K562 (cell line): ENCODE measurements around the gene DGKE. TPM values are rescaled to one million over a fixed set of nuclear protein-coding genes. Genes with fewer than 3 reads are reported as not detected.

Experiments
- ATAC-seq: fragments of 200-7000 bp; cut with Tn5 transposase; 3 replicates; pipeline ENCODE4 v1.9.1; 2020; ENCODE audit warnings: moderate library complexity
- BruUV-seq: library from RNA; stranded (reverse); fragments of 400-500 nt; replicated peaks from 2 replicates; lab custom pipeline; 2021; lab: Mats Ljungman, UMichigan
- CTCF ChIA-PET: fragments of 300-600 bp; formaldehyde crosslinking; extraction: SDS; loops from one replicate; lab custom pipeline; 2021; ENCODE audit warnings: low intra/inter-chr PET ratio; lab: Yijun Ruan, JAX
- POLR2A ChIA-PET: fragments of 300-600, 350-650 bp; sonication (Branson Sonifier 250); formaldehyde crosslinking; extraction: SDS; loops from one replicate; lab custom pipeline; 2021; ENCODE audit warnings: antibody characterized with exemption, inconsistent platforms; lab: Yijun Ruan, JAX
- DNase-seq, 4 experiments: peaks; one replicate each; pipeline versions ENCODE4 v3.0.0 to v3.0.0-alpha.2; 2011 to 2018; ENCODE audit warnings: low spot score in 3 of 4, mixed read lengths in 3 of 4; ENCODE audit errors: extremely low read depth in 1 of 4
- FAIRE-seq: peaks from 2 replicates; lab custom pipeline; 2011; peaks lifted over from hg19 to GRCh38; lab: Jason Lieb, UNC
- H2AFZ ChIP-seq: 2 replicates; pipeline ENCODE4 v1.6.0; 2011; ENCODE audit warnings: low read depth, low read length, control low read depth, inconsistent platforms
- H3K27ac ChIP-seq: fragments of 200-600 bp; 3 replicates; pipeline ENCODE4 v1.8.0; 2011; ENCODE audit warnings: low read depth, mild to moderate bottlenecking, control low read depth, inconsistent platforms, low read length, moderate library complexity, mixed read lengths; ENCODE audit errors: extremely low read depth
- H3K27me3 ChIP-seq, 2 experiments: fragments of 300-600 bp in 1 of 2; 2 replicates in 1 of 2; 3 replicates in 1 of 2; pipeline versions ENCODE4 v1.6.0 to v1.8.0; 2011; ENCODE audit warnings: inconsistent platforms in 2 of 2, low read length in 2 of 2, mild to moderate bottlenecking in 1 of 2, mixed read lengths in 1 of 2, moderate library complexity in 1 of 2; ENCODE audit not compliant: control insufficient read depth in 2 of 2, insufficient read depth in 2 of 2
- H3K36me3 ChIP-seq: fragments of 300-600 bp; 3 replicates; pipeline ENCODE4 v1.8.0; 2011; ENCODE audit warnings: mild to moderate bottlenecking, low read length, inconsistent platforms; ENCODE audit not compliant: control insufficient read depth, insufficient read depth
- H3K4me1 ChIP-seq, 2 experiments: fragments of 200-600 bp in 1 of 2; replicated peaks in 1 of 2; 2 replicates in 1 of 2; 3 replicates in 1 of 2; pipeline versions ENCODE4 v1.5.1 to v1.8.0; 2011; ENCODE audit warnings: inconsistent platforms in 2 of 2, low read length in 2 of 2, mild to moderate bottlenecking in 1 of 2, mixed read lengths in 1 of 2, moderate library complexity in 1 of 2; ENCODE audit not compliant: control insufficient read depth in 2 of 2, insufficient read depth in 2 of 2
- H3K4me2 ChIP-seq: 2 replicates; pipeline ENCODE4 v1.6.1; 2011; ENCODE audit warnings: low read length, control low read depth, inconsistent platforms, mixed read lengths; ENCODE audit not compliant: insufficient read depth
- H3K4me3 ChIP-seq: fragments of 200-600 bp; sonication (generic), shearing (Covaris generic); 2 replicates; pipeline ENCODE4 v1.5.1; 2016; ENCODE audit warnings: control low read depth, inconsistent platforms
- H3K79me2 ChIP-seq: fragments of 200-600 bp; 3 replicates; pipeline ENCODE4 v1.8.0; 2011; ENCODE audit warnings: low read length, inconsistent platforms; ENCODE audit not compliant: control insufficient read depth, insufficient read depth
- H3K9ac ChIP-seq, 2 experiments: 2 replicates each; pipeline versions ENCODE4 v1.6.0 to v1.6.1; 2011; ENCODE audit warnings: low read depth in 2 of 2, low read length in 2 of 2, control low read depth in 1 of 2, inconsistent platforms in 1 of 2, mild to moderate bottlenecking in 1 of 2, mixed read lengths in 1 of 2; ENCODE audit not compliant: insufficient read depth in 1 of 2
- H3K9me1 ChIP-seq: one replicate; pipeline ENCODE4 v1.6.0; 2011; ENCODE audit warnings: inconsistent platforms, mild to moderate bottlenecking, low read length, moderate library complexity; ENCODE audit not compliant: control insufficient read depth, insufficient read depth
- H3K9me3 ChIP-seq: replicated peaks from 2 replicates; pipeline ENCODE4 v1.5.1; 2011; ENCODE audit warnings: low read depth, low read length, inconsistent platforms; ENCODE audit not compliant: control insufficient read depth, insufficient read depth
- H4K20me1 ChIP-seq: replicated peaks from 2 replicates; pipeline ENCODE4 v1.6.1; 2011; ENCODE audit warnings: low read length, inconsistent platforms, mixed read lengths; ENCODE audit not compliant: control insufficient read depth, insufficient read depth
- C11orf30 ChIP-seq: fragments of 450-650 bp; IDR thresholded peaks from 2 replicates; pipeline ENCODE4 v1.6.1; 2016; ENCODE audit warnings: low read depth, mild to moderate bottlenecking
- EP400 ChIP-seq: fragments of 450-650 bp; IDR thresholded peaks from 2 replicates; pipeline ENCODE4 v1.6.1; 2017; ENCODE audit warnings: antibody characterized with exemption, mild to moderate bottlenecking, moderate library complexity
- FOSL1 ChIP-seq: fragments of 200-800 bp; sonication (Bioruptor generic); conservative IDR thresholded peaks from 2 replicates; pipeline ENCODE4 v1.6.1; 2016; ENCODE audit warnings: missing genetic modification characterization, missing compliant biosample characterization
- HCFC1 ChIP-seq: IDR thresholded peaks from 2 replicates; pipeline ENCODE4 v1.6.1; 2012; ENCODE audit warnings: low read depth, low read length, improper control_type of control experiment
- NR3C1 ChIP-seq: sonication (generic); formaldehyde crosslinking; IDR thresholded peaks from 2 replicates; pipeline ENCODE4 v1.8.1; 2022; ENCODE audit warnings: missing genetic modification reagents
- SIRT6 ChIP-seq: IDR thresholded peaks from one replicate; pipeline ENCODE4 v1.6.1; 2012; ENCODE audit warnings: low read depth, mild to moderate bottlenecking, control low read depth, inconsistent platforms, low read length, moderate library complexity
- SNIP1 ChIP-seq: fragments of 450-650 bp; IDR thresholded peaks from 2 replicates; pipeline ENCODE4 v1.7.1; 2017; ENCODE audit warnings: low read depth, mild to moderate bottlenecking
- ZFP36 ChIP-seq: fragments of 150-350 bp; IDR thresholded peaks from 2 replicates; pipeline ENCODE4 v1.6.1; 2018; ENCODE audit warnings: low read length, low read depth; ENCODE audit not compliant: partially characterized antibody
- ZNF76 ChIP-seq: fragments of 250-450 bp; sonication (Bioruptor Pico); IDR thresholded peaks from 2 replicates; pipeline ENCODE4 v1.4.0; 2020; ENCODE audit warnings: mild to moderate bottlenecking, moderate library complexity, borderline replicate concordance
- WGBS: fragments of 100-300 bp; shearing (Covaris generic); methylation state at CpG from one replicate; pipeline ENCODE4 v1.1.6; 2016; ENCODE audit warnings: low coverage, mixed read lengths; ENCODE audit not compliant: insufficient coverage; ENCODE audit errors: missing lambda C conversion rate; 5-methylcytosine and 5-hydroxymethylcytosine counted together
- in situ Hi-C: fragments of 300-500 bp; cut with MboI; formaldehyde crosslinking; loops from 4 replicates; pipeline ENCODE4 v1.15.0; 2018; ENCODE audit warnings: inconsistent platforms, mixed read lengths
- intact Hi-C: fragments of 100-400 bp; cut with micrococcal nuclease; formaldehyde crosslinking; loops from 2 replicates; pipeline ENCODE4 v1.14.2; 2022
- polyA plus RNA-seq, 8 experiments: library from polyadenylated mRNA; depleted of rRNA in 4 of 8; stranded (reverse) in 5 of 8; unstranded in 3 of 8; fragments of >200 nt; fragmentation: Nextera tagmentation in 2 of 8; fragmentation: Illumina TruSeq in 1 of 8; extraction: Ambion mirVana in 2 of 8; extraction: Trizol in 1 of 8; gene quantifications; 2 replicates each; pipeline versions ENCODE4 v1.2.1 to v1.2.3, GENCODE V29; 2011 to 2014; ENCODE audit warnings: inconsistent platforms in 1 of 8, missing spikeins in 1 of 8
- total RNA-seq, 7 experiments: library from RNA; depleted of rRNA in 6 of 7; stranded (reverse); fragments of >200 nt in 6 of 7; fragmentation: Illumina TruSeq in 2 of 7; extraction: Trizol in 2 of 7; gene quantifications; 2 replicates each; pipeline versions ENCODE4 v1.2.1 to v1.2.3, GENCODE V29; 2011 to 2021; ENCODE audit warnings: low replicate concordance in 1 of 7
- TF ChIP-seq, protein P1 (sequence below), 2 experiments: fragments of 150-350 bp in 1 of 2; IDR thresholded peaks; 2 replicates each; pipeline ENCODE4 v1.6.1; 2012 to 2016; ENCODE audit warnings: low read depth in 2 of 2, low read length in 2 of 2, mild to moderate bottlenecking in 1 of 2, moderate library complexity in 1 of 2

Gene DGKE
- total and polyA plus RNA-seq, 9 of the 15 experiments (the other 6 are each of a cell fraction or from before 2014, with no cell fraction given): 1.3 to 9.9 (median 5.9) TPM

DNA sequence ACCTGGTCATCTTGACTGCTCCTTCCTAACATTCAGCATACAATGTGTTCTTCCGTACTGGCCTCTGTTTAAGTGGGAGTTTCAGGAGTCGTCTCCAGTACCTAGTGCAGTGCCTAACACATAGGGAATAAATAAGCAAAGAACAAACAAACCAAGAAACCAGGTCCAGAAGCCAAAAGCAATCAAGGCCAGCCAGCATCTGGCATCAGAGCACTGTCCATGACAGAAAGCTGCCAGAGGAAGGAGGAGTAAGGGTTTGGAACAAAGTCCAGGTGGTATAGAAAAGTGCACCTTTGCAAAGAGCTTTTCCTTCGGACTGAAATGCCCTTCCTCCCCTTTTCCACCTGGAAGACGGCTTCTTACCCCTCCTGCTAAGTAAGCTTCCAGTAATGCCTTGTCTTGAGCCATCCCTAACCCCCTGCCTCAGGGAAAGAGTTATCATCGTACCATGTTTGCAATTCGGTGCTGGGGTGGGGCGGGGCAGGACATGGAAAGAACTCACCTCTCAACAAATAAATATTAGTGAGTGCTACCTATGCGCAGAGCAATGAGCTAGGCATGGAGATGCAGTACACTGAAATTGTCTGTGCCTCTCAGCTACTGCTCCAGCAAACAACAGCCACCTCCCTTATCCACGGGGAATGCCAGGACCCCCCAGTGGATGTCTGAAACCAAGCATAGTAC, 47.8 kb upstream of the DGKE start:
- Histone ChIP-seq H3K79me2 (no peaks in the 10 kb centered on the region), H3K9ac (no peak overlapping the region), H4K20me1 (no peaks in the 10 kb centered on the region), H3K4me1 (no peaks in the 10 kb centered on the region), H3K9me3 (no peaks in the 10 kb centered on the region), H3K4me2 (no peak overlapping the region), H3K27ac (no peak overlapping the region), H3K36me3 (no peaks in the 10 kb centered on the region), H2AFZ (no peak overlapping the region), H3K4me3 (no peak overlapping the region), H3K9me1 (no peaks in the 10 kb centered on the region), H3K27me3 (peaks cover 15 to 32% of the 10 kb centered on the region in 2 experiments)
- ChIA-PET POLR2A (interaction anchor here (2.2 kb wide), 1 partner anchor 12 kb away, joined by 6 read pairs; no protein-coding TSS in a partner anchor), CTCF (no interaction called here)
- no TSS peak for BruUV-seq
- intact Hi-C loops (no loop called here), in situ Hi-C loops (no loop called here)
- ATAC-seq (no peak), DNase-seq (no peak), FAIRE-seq (no peak)
- no peak for TF ChIP-seq HCFC1
- TF ChIP-seq, protein P1, sequence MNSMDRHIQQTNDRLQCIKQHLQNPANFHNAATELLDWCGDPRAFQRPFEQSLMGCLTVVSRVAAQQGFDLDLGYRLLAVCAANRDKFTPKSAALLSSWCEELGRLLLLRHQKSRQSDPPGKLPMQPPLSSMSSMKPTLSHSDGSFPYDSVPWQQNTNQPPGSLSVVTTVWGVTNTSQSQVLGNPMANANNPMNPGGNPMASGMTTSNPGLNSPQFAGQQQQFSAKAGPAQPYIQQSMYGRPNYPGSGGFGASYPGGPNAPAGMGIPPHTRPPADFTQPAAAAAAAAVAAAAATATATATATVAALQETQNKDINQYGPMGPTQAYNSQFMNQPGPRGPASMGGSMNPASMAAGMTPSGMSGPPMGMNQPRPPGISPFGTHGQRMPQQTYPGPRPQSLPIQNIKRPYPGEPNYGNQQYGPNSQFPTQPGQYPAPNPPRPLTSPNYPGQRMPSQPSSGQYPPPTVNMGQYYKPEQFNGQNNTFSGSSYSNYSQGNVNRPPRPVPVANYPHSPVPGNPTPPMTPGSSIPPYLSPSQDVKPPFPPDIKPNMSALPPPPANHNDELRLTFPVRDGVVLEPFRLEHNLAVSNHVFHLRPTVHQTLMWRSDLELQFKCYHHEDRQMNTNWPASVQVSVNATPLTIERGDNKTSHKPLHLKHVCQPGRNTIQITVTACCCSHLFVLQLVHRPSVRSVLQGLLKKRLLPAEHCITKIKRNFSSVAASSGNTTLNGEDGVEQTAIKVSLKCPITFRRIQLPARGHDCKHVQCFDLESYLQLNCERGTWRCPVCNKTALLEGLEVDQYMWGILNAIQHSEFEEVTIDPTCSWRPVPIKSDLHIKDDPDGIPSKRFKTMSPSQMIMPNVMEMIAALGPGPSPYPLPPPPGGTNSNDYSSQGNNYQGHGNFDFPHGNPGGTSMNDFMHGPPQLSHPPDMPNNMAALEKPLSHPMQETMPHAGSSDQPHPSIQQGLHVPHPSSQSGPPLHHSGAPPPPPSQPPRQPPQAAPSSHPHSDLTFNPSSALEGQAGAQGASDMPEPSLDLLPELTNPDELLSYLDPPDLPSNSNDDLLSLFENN (IDR thresholded peaks at IDR 0.05; ENCODE audit: low read depth in 2 of 2, low read length in 2 of 2): no peak
- no peak for TF ChIP-seq ZFP36
- TF ChIP-seq NR3C1 (CRISPR knock-in tag): no peak
- TF ChIP-seq ZNF76: no peak
- no peak for TF ChIP-seq EP400
- TF ChIP-seq FOSL1: no peak
- no peak for TF ChIP-seq SIRT6
- TF ChIP-seq SNIP1: no peak
- TF ChIP-seq C11orf30: no peak
- 0% methylated on average over 9 of the region's 9 CpGs for WGBS
